Ishikawa (cell line): ENCODE measurements around the gene ZNF488.

Experiments used
- CEBPB ChIP-seq: IDR thresholded peaks from 2 replicates; pipeline ENCODE4 v1.6.1; 2012
- CREB1 ChIP-seq: IDR thresholded peaks from 2 replicates; pipeline ENCODE4 v1.6.1; 2012; ENCODE audit warnings: low read depth
- EGR1 ChIP-seq: IDR thresholded peaks from 2 replicates; pipeline ENCODE4 v1.6.1; 2012
- EP300 ChIP-seq: IDR thresholded peaks from 2 replicates; pipeline ENCODE4 v1.6.1; 2012; ENCODE audit warnings: borderline replicate concordance
- FOXM1 ChIP-seq: IDR thresholded peaks from 2 replicates; pipeline ENCODE4 v1.6.1; 2012; ENCODE audit warnings: low read depth, borderline replicate concordance
- NFIC ChIP-seq: IDR thresholded peaks from 2 replicates; pipeline ENCODE4 v1.6.1; 2012
- RAD21 ChIP-seq: IDR thresholded peaks from 2 replicates; pipeline ENCODE4 v1.6.1; 2012; ENCODE audit warnings: low read depth
- TAF1 ChIP-seq: IDR thresholded peaks from 2 replicates; pipeline ENCODE4 v1.6.1; 2012; ENCODE audit warnings: low read depth, mild to moderate bottlenecking
- TCF12 ChIP-seq: IDR thresholded peaks from 2 replicates; pipeline ENCODE4 v1.6.1; 2012; ENCODE audit warnings: low read depth
- TEAD4 ChIP-seq: IDR thresholded peaks from 2 replicates; pipeline ENCODE4 v1.6.1; 2012
- YY1 ChIP-seq: IDR thresholded peaks from 2 replicates; pipeline ENCODE4 v1.6.1; 2012; ENCODE audit warnings: low read depth
- ZBTB7A ChIP-seq: IDR thresholded peaks from 2 replicates; pipeline ENCODE4 v1.6.1; 2012; ENCODE audit warnings: low read depth
- TF ChIP-seq, protein P1 (sequence below): IDR thresholded peaks from 2 replicates; pipeline ENCODE4 v1.6.1; 2012; ENCODE audit warnings: low read depth, mild to moderate bottlenecking
- TF ChIP-seq, protein P2 (sequence below): IDR thresholded peaks from 2 replicates; pipeline ENCODE4 v1.6.1; 2012
- TF ChIP-seq, protein P3 (sequence below): IDR thresholded peaks from 2 replicates; pipeline ENCODE4 v1.6.1; 2012

Gene ZNF488

DNA sequence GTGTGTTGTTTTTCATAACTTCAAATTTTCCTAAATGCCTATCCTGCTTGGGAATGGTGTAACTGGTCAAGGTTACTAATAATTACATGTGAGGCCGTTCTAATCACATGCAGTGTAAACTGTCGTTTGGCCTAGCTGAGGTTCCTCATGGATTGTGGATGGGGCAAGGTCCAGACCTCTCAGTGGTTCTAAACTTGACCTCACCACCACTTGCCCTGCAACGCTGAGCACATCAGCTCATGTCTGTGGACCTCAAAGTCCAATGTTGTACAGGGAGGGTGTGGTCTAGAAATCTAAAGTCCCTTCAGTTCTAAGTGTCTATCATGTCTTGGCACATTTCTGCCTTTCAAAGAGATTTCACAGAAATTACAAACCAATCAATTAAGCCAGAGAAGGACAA lies 20.3 kb downstream of the ZNF488 start:
- TF ChIP-seq YY1 (no peak), EP300 (no peak), ZBTB7A (no peak), FOXM1 (no peak), NFIC (no peak), TCF12 (no peak)
- TF ChIP-seq, protein P1, sequence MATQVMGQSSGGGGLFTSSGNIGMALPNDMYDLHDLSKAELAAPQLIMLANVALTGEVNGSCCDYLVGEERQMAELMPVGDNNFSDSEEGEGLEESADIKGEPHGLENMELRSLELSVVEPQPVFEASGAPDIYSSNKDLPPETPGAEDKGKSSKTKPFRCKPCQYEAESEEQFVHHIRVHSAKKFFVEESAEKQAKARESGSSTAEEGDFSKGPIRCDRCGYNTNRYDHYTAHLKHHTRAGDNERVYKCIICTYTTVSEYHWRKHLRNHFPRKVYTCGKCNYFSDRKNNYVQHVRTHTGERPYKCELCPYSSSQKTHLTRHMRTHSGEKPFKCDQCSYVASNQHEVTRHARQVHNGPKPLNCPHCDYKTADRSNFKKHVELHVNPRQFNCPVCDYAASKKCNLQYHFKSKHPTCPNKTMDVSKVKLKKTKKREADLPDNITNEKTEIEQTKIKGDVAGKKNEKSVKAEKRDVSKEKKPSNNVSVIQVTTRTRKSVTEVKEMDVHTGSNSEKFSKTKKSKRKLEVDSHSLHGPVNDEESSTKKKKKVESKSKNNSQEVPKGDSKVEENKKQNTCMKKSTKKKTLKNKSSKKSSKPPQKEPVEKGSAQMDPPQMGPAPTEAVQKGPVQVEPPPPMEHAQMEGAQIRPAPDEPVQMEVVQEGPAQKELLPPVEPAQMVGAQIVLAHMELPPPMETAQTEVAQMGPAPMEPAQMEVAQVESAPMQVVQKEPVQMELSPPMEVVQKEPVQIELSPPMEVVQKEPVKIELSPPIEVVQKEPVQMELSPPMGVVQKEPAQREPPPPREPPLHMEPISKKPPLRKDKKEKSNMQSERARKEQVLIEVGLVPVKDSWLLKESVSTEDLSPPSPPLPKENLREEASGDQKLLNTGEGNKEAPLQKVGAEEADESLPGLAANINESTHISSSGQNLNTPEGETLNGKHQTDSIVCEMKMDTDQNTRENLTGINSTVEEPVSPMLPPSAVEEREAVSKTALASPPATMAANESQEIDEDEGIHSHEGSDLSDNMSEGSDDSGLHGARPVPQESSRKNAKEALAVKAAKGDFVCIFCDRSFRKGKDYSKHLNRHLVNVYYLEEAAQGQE, result no peak
- TF ChIP-seq, protein P2, sequence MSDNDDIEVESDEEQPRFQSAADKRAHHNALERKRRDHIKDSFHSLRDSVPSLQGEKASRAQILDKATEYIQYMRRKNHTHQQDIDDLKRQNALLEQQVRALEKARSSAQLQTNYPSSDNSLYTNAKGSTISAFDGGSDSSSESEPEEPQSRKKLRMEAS, result no peak

DNA sequence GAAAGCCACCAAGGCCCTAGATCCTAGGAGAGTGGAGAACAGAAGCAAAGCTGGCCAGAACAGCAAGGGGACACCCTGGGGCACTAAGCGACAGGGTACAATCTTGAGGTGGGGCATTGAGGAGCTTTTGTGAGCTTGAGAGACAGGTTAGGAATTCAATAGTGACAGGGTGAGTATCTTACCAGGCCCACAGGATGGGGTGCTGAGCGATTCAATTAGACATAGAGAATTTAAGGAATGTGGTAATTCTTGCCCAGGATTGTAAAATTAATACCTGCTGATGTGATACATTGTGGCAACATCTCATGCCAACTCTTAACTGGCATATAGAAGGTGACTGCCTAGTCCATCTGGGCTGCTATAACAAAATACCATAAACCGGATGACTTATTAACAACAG lies 21.9 kb downstream of the ZNF488 start:
- 0 out of 2 replicates have a peak, but pooled peaks have one; percentile 25 for TF ChIP-seq YY1
- TF ChIP-seq TEAD4, result peak; percentile 92
- peak; percentile 73 for TF ChIP-seq EP300
- 0 out of 2 replicates have a peak, but pooled peaks have one; percentile 33 for TF ChIP-seq FOXM1
- TF ChIP-seq, protein P3, sequence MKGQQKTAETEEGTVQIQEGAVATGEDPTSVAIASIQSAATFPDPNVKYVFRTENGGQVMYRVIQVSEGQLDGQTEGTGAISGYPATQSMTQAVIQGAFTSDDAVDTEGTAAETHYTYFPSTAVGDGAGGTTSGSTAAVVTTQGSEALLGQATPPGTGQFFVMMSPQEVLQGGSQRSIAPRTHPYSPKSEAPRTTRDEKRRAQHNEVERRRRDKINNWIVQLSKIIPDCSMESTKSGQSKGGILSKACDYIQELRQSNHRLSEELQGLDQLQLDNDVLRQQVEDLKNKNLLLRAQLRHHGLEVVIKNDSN, result no peak
- no peak for TF ChIP-seq CREB1
- TF ChIP-seq, protein P2, result 0 out of 2 replicates have a peak, but pooled peaks have one; percentile 21
- no peak for TF ChIP-seq EGR1
- no peak for TF ChIP-seq CEBPB
- peak; percentile 67 for TF ChIP-seq NFIC
- TF ChIP-seq, protein P1, result no peak
- no peak for TF ChIP-seq ZBTB7A
- no peak for TF ChIP-seq RAD21
- no peak for TF ChIP-seq TAF1
- 0 out of 2 replicates have a peak, but pooled peaks have one; percentile 49 for TF ChIP-seq TCF12

DNA sequence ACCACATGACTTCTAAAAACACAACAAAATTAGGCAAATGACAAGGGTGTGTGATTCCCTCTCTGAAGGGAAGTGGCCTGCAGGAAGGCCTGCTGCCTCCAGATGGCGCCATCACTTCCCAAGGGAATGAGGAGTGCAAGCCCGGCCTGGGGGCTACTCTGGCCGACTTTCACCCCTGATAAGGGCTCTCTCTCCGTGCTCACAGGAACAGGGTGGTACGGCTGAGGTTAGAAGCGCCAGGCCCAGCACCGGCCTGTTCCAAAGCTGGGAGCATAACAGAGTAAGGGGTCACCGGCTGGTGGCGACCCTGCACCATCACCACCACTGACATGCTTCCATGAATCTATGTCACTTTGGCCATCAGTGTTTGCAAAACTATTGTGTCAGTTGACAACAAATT lies 22.8 kb downstream of the ZNF488 start:
- TF ChIP-seq EGR1 (no peak), RAD21 (peak; percentile 80), ZBTB7A (0 out of 2 replicates have a peak, but pooled peaks have one; percentile 27), TCF12 (no peak)
- TF ChIP-seq, protein P2, result 0 out of 2 replicates have a peak, but pooled peaks have one; percentile 8

DNA sequence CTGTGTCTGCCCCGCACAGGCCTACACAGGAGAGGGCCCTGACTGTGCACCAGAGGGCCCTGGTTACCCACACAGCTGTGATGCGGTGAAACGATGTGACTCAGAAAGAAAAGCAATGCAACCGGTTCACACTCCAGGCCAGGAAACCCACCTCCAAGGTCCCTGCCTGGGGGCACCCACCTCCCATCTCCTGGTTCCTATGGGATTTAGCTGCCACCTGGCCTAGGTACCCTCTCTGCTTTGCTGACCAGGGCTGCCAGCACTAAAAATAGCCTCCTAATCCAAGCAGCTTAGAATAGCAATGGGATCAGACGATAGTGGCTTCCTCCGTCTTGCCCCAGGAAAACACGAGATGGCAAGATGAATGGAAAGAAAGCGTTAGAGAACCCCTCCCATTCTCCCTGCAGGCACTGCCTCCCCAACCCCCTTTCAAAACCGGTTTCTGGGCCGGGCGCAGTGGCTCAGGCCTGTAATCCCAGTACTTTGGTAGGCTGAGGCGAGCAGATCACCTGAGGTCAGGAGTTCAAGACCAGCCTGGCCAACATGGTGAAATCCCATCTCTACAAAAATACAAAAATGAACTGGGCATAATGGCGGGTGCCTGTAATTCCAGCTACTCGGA lies 23.6 kb downstream of the ZNF488 start:
- TF ChIP-seq TAF1, result no peak
- no peak for TF ChIP-seq CREB1
- no peak for TF ChIP-seq TCF12
- TF ChIP-seq, protein P3, result no peak

DNA sequence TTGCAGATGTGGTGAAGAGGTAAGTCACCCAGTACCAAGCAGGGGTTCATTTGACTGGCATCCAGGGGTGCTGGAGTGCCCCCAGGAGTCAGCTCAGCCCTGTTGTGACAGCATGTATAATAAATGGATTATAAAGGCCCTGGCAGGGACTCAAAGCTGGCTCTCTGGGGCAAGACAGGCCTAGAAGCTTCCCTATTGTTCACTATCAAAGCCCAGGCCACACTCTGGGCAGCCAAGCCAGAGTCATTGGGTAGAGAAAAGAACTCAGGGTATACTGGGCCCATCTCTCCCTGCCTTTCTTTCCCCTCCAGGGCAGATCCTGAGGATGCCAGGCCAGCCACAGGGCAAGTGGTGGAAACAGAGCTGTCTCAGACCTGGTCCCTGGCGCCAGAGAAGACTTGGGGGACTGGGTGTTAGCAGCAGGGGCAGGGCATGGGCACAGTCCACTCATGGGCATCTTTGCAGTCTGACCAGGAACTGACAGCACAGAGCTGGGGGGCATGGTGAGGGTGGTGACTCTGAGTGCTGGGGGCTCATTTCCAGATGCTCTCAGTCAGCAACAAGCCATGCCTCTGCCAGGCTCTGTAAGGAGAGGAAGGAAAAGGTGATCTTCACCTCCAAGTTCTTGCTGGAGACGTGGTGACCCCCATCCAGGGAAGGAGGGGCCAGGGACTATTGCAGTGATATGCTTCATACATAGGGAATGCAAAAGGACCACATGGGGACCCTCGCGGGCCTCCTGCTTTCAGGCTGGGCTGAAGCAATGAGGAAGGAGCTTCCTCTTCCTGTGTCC lies 24.3 kb downstream of the ZNF488 start:
- TF ChIP-seq, protein P3, result no peak
- no peak for TF ChIP-seq EP300
- TF ChIP-seq CREB1, result no peak
- TF ChIP-seq, protein P2, result no peak
- no peak for TF ChIP-seq TCF12
- no peak for TF ChIP-seq FOXM1
- no peak for TF ChIP-seq NFIC
- no peak for TF ChIP-seq RAD21
- TF ChIP-seq EGR1, result no peak
- TF ChIP-seq CEBPB, result no peak
- TF ChIP-seq YY1, result no peak
- no peak for TF ChIP-seq TAF1
- no peak for TF ChIP-seq ZBTB7A
- no peak for TF ChIP-seq TEAD4
- TF ChIP-seq, protein P1, result no peak
